ENCODE data around the gene ILKAP.

- TF ChIP-seq CTCF (IDR thresholded peaks at IDR 0.05) (no peak), POLR2A (IDR thresholded peaks at IDR 0.05) (no peak)
Measured at GRCh38 chr2:238174291-238174690, 29.2 kb downstream of the ILKAP start.
